Activated CD8-positive, alpha-beta memory T cell treated with anti-CD3 and anti-CD28 coated beads, Interleukin-2, amount 50 U/mL, for 4 hours (primary cell): Measurements from ENCODE around the gene GLB1L2.

Experiments
- DNase-seq: peaks from one replicate; pipeline ENCODE4 v3.0.0-alpha.2; 2020

Gene GLB1L2

GRCh38 chr11:134389464-134390180 is 57.8 kb downstream of the GLB1L2 start:
- no peak for DNase-seq

DNA sequence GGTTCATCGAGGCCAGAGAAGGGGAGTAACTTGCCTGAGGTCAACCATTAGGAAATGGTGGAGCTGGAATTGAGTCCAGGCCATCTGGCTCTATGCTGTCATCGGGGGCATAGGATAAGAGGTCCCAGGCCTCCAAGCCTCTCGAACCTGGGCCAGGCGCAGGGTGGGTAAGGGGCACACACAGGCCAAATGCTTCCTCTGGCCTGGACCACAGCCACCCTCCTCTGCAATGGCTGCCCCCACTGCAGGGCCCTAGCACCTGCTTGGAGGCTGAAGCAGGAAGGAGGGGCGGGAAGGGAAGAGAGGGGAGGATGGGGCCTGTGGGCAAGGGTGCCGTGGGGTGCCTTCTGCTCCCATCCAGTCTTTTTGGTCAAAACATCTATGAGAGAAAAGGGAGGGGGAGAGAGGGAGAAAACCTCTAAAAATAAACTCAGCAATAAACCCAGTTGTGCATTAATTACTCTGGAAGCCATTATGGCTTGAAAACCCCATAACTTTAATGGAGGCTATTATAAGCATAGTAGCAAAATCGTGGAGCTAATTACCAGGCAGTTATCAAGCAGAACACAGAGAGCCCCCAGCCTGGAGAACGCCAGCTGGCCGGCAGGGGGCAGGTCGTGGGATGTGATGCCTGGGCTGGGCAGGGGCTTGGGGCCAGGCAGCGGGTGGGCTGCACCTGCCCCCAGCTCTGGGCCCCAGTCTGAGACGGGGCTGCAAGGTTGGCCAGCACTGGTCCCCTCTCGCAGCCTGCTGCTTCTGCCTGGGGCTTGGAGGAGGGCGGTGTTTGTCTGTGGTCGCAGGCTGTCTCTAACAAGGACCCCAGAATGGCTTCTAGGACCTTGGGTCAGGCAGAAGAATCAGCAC is 59.1 kb downstream of the GLB1L2 start:
- DNase-seq, result no peak

DNA sequence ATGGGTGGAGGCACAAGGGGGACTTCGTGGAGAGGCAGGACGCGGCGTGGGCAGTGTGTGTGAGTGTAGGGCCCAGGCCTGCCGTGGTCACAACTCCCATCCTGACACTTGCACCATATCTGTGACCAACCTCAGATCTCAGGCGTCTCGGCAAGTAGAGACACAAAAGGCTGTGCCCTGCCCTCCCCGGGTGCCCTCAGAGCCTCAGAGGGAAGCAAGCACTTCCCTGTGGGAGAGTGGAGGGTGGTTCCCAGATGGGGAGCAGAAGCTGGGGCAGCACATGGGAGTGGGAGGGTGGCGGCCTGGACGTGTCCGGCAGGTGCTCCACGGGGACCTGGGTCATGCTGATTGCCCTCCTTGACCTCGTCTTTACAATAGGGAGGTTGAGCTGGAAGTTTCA is 59.9 kb downstream of the GLB1L2 start:
- DNase-seq, result no peak

DNA sequence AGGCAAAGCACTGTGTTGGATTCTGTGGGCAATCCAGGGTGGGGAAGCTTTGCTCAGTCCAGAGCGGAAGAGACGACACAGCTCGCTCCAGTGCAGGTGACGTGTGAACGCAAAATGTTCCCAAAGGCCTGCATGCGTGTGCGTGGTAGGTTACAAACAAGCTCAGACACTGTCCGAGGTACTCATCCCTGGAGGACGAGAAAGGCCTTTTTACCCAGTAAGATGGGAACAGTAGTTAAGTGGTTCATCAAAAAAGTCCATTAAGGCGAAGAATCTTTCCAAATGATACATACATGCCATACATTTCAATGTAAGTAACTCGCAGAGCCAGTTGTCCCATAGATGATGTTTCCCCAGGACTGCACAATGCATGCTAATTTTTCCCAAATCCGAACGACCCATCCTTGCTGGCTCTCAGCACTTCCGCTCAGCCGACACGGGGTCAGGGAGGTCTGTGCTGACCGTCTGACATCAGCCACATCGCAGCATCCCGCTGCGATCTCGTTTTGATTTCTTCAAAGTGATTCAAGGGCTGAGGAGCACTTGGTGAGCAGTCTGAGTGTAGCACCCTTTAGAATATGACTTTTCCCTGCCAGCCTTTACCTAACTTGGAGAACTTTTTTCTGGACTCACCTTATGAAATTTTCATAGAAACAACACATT is 61.3 kb downstream of the GLB1L2 start:
- no peak for DNase-seq

- DNase-seq, result no peak
These were observed 61.9 kb downstream of the GLB1L2 start for GRCh38 chr11:134393638-134394037.

DNA sequence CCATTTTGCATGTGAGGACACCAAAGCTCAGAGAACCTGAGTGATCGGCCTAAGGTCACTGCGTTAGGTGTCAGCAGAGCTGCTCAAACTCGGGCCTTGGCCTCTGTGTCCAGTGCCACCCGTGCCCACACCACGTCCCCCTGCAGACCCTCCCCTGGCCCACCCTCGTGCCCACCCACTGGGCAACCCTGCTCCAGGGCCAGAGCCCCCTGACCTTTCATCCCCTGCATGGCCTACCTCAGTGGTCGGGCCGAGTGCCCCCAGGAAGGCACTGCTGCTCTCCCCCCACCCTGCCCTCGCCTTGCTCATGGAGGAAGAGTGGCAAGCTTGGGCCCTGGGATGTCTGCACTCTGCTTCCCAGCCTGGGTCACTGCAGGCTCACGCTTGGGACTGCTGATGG is 62.5 kb downstream of the GLB1L2 start:
- no peak for DNase-seq

DNA sequence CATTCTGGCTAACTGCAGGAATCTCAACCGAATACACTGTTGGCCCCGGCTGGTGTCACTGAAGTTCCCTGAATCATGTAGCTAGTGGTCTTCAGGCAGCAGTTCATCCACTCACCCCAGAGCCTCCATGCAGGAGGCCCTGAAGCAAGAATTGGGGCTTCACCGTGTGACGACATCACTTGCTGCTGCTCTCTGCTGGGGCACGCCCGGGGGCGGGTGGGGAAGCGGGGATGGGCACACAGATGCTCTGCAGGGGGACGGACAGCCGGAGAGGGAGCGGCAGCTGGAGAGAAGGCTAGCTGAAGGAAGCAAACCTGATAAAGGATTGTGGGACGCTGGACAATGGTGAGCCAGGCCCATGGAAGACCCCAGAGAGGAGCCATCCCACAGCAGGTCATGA is 63.2 kb downstream of the GLB1L2 start:
- DNase-seq, result no peak

DNA sequence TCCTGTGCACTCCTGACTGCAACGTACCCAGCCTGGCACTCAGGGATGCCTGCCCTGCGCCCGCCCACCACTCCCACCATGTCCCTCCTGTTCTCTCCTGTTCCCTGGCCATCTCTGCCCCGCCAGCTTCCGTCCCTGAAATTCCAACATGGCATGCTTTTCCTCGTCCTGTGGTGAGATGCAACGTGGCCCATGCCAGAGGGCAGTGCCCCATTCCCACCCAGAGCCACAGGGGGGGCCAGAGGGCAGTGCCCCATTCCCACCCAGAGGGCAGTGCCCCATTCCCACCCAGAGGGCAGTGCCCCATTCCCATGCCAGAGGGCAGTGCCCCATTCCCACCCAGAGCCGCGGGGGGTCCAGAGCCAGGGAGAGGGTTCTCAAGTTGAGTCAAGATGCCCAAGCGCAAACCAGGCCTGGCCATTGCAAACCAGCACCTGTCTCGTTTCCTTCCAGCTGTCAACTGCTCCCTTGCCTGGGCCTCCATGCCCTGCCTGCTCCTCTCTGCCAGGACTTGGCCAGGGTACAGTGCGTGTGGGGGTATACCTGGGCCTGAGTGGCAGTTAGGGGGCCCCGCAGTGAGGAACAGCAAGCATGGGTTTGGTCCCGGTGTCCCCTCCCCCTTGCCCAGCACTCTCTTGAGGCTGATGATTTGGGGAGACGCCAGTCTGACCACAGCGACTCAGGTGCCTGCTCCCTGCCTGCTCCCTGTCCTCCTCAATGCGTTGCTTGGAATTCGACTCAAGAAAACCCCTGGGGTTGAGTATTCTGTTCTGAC is 65.7 kb downstream of the GLB1L2 start:
- no peak for DNase-seq

- no peak for DNase-seq
These were observed 66.3 kb downstream of the GLB1L2 start for GRCh38 chr11:134398079-134398444.

- DNase-seq, result no peak
These were observed 67.0 kb downstream of the GLB1L2 start for GRCh38 chr11:134398644-134399292.

GRCh38 chr11:134399293-134399654 is 67.5 kb downstream of the GLB1L2 start:
- DNase-seq, result no peak

DNA sequence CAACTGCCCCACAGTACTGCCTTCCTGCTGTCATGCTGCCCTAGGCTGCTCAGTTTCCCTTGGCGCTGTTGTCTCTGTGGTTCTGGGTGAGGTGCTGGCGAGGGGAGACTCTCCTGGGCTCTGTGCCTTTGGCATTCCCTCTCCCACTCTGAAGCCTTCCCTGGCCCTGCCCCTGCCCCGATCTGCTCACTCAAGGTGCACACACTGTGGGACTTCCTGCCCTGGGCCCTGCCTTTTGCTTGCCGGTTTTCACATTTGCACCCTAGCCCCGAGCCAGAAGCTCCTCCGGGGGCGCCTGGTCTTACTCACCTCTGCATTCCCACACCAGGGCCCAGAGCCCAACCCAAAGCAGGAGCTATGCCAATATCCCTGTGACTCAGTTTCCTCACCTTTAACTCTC is 68.2 kb downstream of the GLB1L2 start:
- no peak for DNase-seq

DNA sequence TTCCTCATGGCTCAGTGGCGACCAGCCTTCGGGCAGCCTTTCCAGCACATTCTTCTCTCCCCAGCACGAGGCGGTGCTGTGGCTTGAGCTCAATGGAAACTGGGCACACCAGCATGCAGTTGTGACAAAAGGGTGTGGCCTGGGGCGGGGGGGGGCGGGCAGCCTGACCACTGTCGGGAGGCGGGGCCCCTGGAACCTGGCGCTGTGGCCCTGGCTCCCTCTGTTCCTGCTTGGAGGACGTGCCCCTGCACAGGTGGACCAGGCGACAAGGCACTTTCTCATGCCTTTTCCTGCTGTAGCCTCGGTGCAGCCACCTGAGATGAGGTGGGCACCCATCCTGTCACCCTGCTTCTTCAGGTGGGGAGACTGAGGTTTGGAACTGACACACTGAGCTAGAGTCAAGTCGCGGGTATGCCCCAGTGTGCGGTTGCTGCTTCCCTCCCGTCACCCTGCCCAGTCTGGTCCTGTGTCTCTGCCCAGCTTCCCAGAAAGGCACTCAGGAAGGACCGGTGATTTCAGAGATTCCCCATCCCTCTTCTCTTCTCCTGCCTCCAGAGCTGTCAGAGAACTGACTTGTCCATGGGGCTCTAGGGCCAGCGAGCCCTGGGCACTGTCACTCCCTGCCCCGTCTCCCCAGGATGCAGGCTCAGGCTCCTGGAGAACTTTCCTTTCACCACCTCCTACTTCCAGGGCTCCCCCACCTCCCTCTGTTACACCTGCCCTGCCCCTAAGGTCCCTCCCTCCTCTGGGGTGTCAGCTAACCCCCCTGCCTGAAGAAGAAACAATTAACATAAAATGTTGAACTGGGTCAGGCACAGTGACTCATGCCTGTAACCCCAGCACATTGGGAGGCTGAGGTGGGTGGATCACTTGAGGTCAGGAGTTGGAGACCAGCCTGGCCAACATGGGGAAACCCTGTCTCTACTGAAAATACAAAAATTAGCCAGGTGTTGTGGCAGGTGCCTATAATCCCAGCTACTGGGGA is 70.3 kb downstream of the GLB1L2 start:
- no peak for DNase-seq

- no peak for DNase-seq
These were observed 71.1 kb downstream of the GLB1L2 start for GRCh38 chr11:134402910-134403309.

DNA sequence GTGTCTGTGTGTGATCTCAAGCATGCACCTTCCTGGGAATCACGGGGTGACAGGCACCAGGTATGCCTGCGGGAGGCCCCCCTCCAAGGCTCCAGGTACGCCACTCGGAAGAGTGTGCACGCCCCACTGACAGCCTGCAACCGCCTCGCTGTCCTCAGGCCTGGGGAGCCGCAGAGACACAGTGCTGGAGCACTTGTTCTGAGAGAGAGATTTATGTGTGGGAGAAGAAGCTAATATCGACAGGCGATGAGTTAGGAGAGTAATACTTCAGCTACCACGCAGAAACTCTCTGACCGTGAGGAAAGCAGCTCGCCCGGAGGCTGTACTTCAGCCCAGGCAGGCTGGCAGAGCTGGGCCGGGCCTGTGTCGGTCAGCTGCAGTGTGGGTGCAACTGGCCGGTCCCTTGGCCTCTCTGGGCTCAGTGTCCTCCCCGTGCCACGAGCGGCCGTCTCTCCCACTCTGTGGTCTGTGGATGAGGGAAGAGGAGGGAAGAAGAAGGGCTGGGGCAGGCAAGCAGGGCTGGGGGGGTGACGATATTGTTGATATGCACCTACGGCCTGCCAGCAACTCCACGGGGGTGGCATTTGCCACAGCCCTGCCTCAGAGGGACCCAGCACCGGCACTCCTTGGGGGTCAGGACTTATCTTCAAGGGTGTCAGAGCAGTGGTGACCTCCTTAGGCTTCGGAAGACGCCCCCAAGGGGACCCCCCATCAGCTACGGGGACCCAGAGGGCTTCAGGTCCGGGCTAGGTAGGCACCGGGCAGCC is 73.0 kb downstream of the GLB1L2 start:
- DNase-seq, result no peak

- DNase-seq, result no peak
These were observed 73.6 kb downstream of the GLB1L2 start for GRCh38 chr11:134405436-134405835.

- DNase-seq, result no peak
These were observed 74.1 kb downstream of the GLB1L2 start for GRCh38 chr11:134405841-134406240.

- no peak for DNase-seq
These were observed 74.7 kb downstream of the GLB1L2 start for GRCh38 chr11:134406264-134407185.

- DNase-seq, result no peak
These were observed 75.6 kb downstream of the GLB1L2 start for GRCh38 chr11:134407321-134407828.
